AG09319 (cell line): Measurements from ENCODE around the gene PURA.
A peak's percentile ranks its signal among the peaks of the same experiment; 100 is the strongest.

ENCODE experiments used
- DNase-seq: peaks from one replicate; pipeline ENCODE4 v3.0.0-alpha.2; 2010; ENCODE audit warnings: low read depth; ENCODE audit errors: extremely low read depth
- TF ChIP-seq, protein P1 (sequence below): IDR thresholded peaks from 2 replicates; pipeline ENCODE4 v1.5.1; 2011; ENCODE audit warnings: low read depth, mild to moderate bottlenecking, inconsistent platforms, low read length, moderate library complexity

The PURA gene

DNA sequence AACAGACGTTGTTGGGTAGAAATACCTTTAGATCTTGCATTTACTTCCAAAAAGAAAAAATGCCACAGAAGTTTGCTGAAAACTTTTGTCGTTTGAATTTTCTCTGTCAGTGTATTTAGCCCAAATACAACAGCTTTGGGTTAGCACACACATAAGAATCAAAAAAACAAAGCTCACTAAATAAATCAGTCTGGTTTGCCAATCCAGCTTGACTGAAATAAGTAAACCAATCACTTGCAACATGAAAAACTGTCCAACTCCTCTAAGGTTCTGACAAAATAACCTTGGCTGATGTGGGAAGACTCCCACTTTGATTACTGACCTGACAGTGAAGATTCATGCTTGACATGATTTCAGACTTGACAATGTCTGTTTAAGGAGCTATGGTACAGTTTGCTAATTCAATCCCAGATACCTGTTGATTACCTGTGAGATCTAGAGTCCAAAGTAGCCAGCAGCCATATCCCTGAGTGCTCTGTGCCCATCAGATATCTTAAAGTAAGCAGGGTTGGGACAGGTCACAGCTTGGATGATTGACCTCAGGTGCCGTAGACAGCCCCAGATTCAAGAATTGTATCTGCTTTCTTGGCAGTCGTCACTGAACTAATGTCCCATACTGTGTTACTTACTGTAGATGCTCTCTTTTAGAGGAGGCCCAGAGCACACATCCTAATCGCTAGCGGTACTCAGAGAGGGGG, 12.6 kb downstream of the PURA start:
- TF ChIP-seq, protein P1, sequence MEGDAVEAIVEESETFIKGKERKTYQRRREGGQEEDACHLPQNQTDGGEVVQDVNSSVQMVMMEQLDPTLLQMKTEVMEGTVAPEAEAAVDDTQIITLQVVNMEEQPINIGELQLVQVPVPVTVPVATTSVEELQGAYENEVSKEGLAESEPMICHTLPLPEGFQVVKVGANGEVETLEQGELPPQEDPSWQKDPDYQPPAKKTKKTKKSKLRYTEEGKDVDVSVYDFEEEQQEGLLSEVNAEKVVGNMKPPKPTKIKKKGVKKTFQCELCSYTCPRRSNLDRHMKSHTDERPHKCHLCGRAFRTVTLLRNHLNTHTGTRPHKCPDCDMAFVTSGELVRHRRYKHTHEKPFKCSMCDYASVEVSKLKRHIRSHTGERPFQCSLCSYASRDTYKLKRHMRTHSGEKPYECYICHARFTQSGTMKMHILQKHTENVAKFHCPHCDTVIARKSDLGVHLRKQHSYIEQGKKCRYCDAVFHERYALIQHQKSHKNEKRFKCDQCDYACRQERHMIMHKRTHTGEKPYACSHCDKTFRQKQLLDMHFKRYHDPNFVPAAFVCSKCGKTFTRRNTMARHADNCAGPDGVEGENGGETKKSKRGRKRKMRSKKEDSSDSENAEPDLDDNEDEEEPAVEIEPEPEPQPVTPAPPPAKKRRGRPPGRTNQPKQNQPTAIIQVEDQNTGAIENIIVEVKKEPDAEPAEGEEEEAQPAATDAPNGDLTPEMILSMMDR = no peak
- DNase-seq = no peak

GRCh38 chr5:140128376-140128775, 14.5 kb downstream of the PURA start:
- no peak for DNase-seq
- TF ChIP-seq, protein P1 = no peak

DNA sequence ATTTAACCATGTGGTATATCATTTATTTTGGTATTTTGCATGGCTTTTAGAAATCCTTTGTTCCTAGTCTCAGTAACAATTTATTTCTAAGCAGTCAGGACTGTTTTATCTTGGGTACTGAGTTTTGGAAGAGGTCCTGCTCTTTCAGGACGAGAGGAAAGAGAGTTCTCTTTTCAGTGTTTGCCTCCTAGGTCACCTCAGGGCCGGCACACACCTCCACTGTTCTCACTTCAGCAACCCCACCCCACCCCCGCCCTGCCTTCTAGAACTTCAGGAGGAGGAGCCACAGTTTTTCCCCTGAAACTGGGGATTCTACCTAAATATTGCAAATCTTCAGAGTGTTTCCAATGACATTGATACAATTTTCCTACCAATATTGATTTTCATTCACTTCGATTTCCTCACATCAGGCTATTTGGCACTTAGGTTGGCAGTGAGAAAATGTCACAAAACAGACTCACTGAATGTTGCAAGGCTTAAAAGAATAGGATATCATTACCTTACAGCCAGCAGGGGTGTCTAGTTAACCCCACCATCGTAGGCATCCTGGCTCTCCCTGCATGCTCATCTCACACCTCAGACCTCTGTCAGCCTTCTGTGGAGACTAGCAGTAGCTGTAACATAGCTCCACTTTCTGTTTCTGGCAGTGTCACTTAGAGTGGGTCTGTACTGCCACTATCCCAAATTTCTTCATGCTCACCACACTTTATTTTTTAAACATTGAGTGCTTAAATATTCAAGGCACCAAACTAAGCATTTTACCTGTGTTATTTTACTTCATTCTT, 17.2 kb downstream of the PURA start:
- TF ChIP-seq, protein P1 = no peak

DNA sequence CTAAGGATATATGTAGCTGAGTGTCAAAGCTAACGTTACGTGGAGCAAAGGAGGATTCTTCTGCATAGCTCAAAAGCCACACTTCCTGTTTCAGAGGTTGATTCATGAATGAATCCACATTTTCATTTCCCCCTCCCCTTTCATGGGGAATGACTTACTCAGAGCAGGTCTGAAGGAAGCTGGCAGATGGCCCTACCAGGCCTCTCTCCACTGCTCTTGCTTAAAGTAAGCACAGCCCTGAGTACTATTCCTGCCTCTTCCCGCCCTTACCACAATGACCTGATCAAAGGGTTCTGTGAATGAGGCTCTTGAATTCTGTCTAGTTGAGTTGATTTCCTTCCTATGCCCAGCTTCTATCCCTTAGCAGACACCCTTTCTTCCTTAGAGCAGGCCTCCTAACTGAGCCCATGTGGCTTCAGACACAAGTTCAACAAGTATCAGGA, 18.1 kb downstream of the PURA start:
- peak; percentile 61 for DNase-seq

More for the DNA sequence above, 17.2 kb downstream of the PURA start:
- DNase-seq = no peak

GRCh38 chr5:140133514-140134167, 19.7 kb downstream of the PURA start:
- TF ChIP-seq, protein P1 = no peak
- DNase-seq = no peak

More for the DNA sequence above, 18.1 kb downstream of the PURA start:
- TF ChIP-seq, protein P1 = no peak

- TF ChIP-seq, protein P1 = no peak
- DNase-seq = no peak
These were observed 20.5 kb downstream of the PURA start for GRCh38 chr5:140134277-140134935.
